IMR-90 (cell line): Measurements from ENCODE around the gene CREG2. TPM values are rescaled to one million over a fixed set of nuclear protein-coding genes. Genes with fewer than 3 reads are reported as not detected.

ENCODE experiments used
- ATAC-seq: fragments of 200-7000 bp; cut with Tn5 transposase; 2 replicates; pipeline ENCODE4 v1.9.1; 2020; ENCODE audit warnings: low read depth, mild to moderate bottlenecking, moderate library complexity
- BruUV-seq: library from RNA; stranded (reverse); fragments of 400-500 nt; replicated peaks from 2 replicates; lab custom pipeline; 2021; lab: Mats Ljungman, UMichigan
- CTCF ChIA-PET: fragments of 300-600 bp; formaldehyde crosslinking; extraction: SDS; loops from one replicate; lab custom pipeline; 2021; ENCODE audit warnings: antibody characterized with exemption; lab: Yijun Ruan, JAX
- POLR2A ChIA-PET: fragments of 300-600 bp; sonication (Branson Sonifier 250); formaldehyde crosslinking; loops from one replicate; lab custom pipeline; 2022; ENCODE audit warnings: antibody characterized with exemption; ENCODE audit not compliant: unreplicated experiment; lab: Charles Lee
- DNase-seq: peaks from one replicate; pipeline ENCODE4 v3.0.0; 2013
- H2AFZ ChIP-seq: replicated peaks from 2 replicates; pipeline ENCODE3; 2013; ENCODE audit warnings: low read length, mild to moderate bottlenecking; ENCODE audit not compliant: poor library complexity
- H2AK5ac ChIP-seq: 2 replicates; pipeline ENCODE4 v1.6.1; 2013; ENCODE audit warnings: low read depth, low read length, inconsistent platforms
- H2AK9ac ChIP-seq: replicated peaks from 2 replicates; pipeline ENCODE3; 2013; ENCODE audit warnings: mild to moderate bottlenecking, low read depth, low read length, moderate library complexity; ENCODE audit not compliant: poor library complexity
- H2BK120ac ChIP-seq: 2 replicates; pipeline ENCODE4 v1.6.1; 2013; ENCODE audit warnings: low read depth, low read length, inconsistent platforms
- H2BK15ac ChIP-seq: 3 replicates; pipeline ENCODE4 v1.6.1; 2013; ENCODE audit warnings: low read depth, low read length, inconsistent platforms
- H2BK20ac ChIP-seq: 2 replicates; pipeline ENCODE4 v1.6.1; 2013; ENCODE audit warnings: low read depth, mild to moderate bottlenecking, inconsistent platforms, low read length, moderate library complexity
- H2BK5ac ChIP-seq: 2 replicates; pipeline ENCODE4 v1.6.1; 2013; ENCODE audit warnings: mild to moderate bottlenecking, low read depth, low read length, inconsistent platforms; ENCODE audit not compliant: poor library complexity, severe bottlenecking
- H3K14ac ChIP-seq: replicated peaks from 2 replicates; pipeline ENCODE4 v1.6.1; 2013; ENCODE audit warnings: low read depth, low read length, inconsistent platforms
- H3K18ac ChIP-seq: 2 replicates; pipeline ENCODE4 v1.6.1; 2013; ENCODE audit warnings: low read depth, low read length, control low read depth
- H3K23ac ChIP-seq: 2 replicates; pipeline ENCODE4 v1.6.1; 2013; ENCODE audit warnings: low read depth, low read length, inconsistent platforms
- H3K27ac ChIP-seq: 2 replicates; pipeline ENCODE4 v1.5.1; 2013; ENCODE audit warnings: mild to moderate bottlenecking, control low read depth, low read length; ENCODE audit not compliant: insufficient read depth
- H3K27me3 ChIP-seq: 2 replicates; pipeline ENCODE4 v1.6.1; 2013; ENCODE audit warnings: low read length; ENCODE audit not compliant: control insufficient read depth, insufficient read depth
- H3K36me3 ChIP-seq: 2 replicates; pipeline ENCODE4 v1.6.1; 2013; ENCODE audit warnings: low read length, mixed read lengths; ENCODE audit not compliant: control insufficient read depth, insufficient read depth
- H3K4ac ChIP-seq: 2 replicates; pipeline ENCODE4 v1.6.1; 2013; ENCODE audit warnings: low read depth, low read length, inconsistent platforms
- H3K4me1 ChIP-seq: 2 replicates; pipeline ENCODE4 v1.6.1; 2013; ENCODE audit warnings: low read length, mixed read lengths; ENCODE audit not compliant: control insufficient read depth, insufficient read depth
- H3K4me2 ChIP-seq: 2 replicates; pipeline ENCODE4 v1.6.1; 2013; ENCODE audit warnings: low read depth, mild to moderate bottlenecking, control low read depth, low read length, moderate library complexity
- H3K4me3 ChIP-seq: 2 replicates; pipeline ENCODE4 v1.5.1; 2013; ENCODE audit warnings: low read depth, mild to moderate bottlenecking, control low read depth, low read length, moderate library complexity; ENCODE audit not compliant: insufficient read depth
- H3K56ac ChIP-seq: 2 replicates; pipeline ENCODE4 v1.6.1; 2013; ENCODE audit warnings: low read length, inconsistent platforms; ENCODE audit not compliant: insufficient read depth; ENCODE audit errors: extremely low read depth
- H3K79me1 ChIP-seq, 2 experiments: 2 replicates each; pipeline ENCODE4 v1.6.1; 2013; ENCODE audit warnings: low read length in 2 of 2, inconsistent platforms in 1 of 2, low read depth in 1 of 2
- H3K9ac ChIP-seq: 2 replicates; pipeline ENCODE4 v1.6.1; 2013; ENCODE audit warnings: low read depth, low read length, control low read depth
- H3K9me1 ChIP-seq: 2 replicates; pipeline ENCODE4 v1.6.1; 2013; ENCODE audit warnings: low read length, inconsistent platforms; ENCODE audit not compliant: insufficient read depth
- H3K9me3 ChIP-seq: 2 replicates; pipeline ENCODE4 v1.6.1; 2013; ENCODE audit warnings: low read length; ENCODE audit not compliant: control insufficient read depth, insufficient read depth
- H4K20me1 ChIP-seq: 2 replicates; pipeline ENCODE4 v1.6.1; 2013; ENCODE audit warnings: low read length, inconsistent platforms; ENCODE audit not compliant: insufficient read depth
- H4K5ac ChIP-seq: 2 replicates; pipeline ENCODE4 v1.6.1; 2013; ENCODE audit warnings: mild to moderate bottlenecking, low read depth, low read length, control low read depth
- H4K8ac ChIP-seq, 2 experiments: 2 replicates each; pipeline ENCODE4 v1.6.1; 2013; ENCODE audit warnings: low read depth in 2 of 2, low read length in 2 of 2, control low read depth in 1 of 2, inconsistent platforms in 1 of 2
- H4K91ac ChIP-seq: 2 replicates; pipeline ENCODE4 v1.6.1; 2013; ENCODE audit warnings: low read depth, low read length, inconsistent platforms; ENCODE audit not compliant: insufficient read depth
- BHLHE40 ChIP-seq: fragments of 150-350 bp; IDR thresholded peaks from 2 replicates; pipeline ENCODE4 v1.6.1; 2016; ENCODE audit warnings: mild to moderate bottlenecking, low read depth, low read length
- CEBPB ChIP-seq: IDR thresholded peaks from 2 replicates; pipeline ENCODE4 v1.6.1; 2012; ENCODE audit warnings: low read depth, low read length, improper control_type of control experiment
- CHD1 ChIP-seq: IDR thresholded peaks from 2 replicates; pipeline ENCODE4 v1.6.1; 2012; ENCODE audit warnings: low read depth, low read length, improper control_type of control experiment
- CTCF ChIP-seq: conservative IDR thresholded peaks from 2 replicates; pipeline ENCODE4 v1.5.1; 2012; ENCODE audit warnings: mild to moderate bottlenecking, low read depth, low read length, improper control_type of control experiment
- ELK1 ChIP-seq: fragments of 150-350 bp; IDR thresholded peaks from 2 replicates; pipeline ENCODE4 v1.6.1; 2016; ENCODE audit warnings: low read depth, mild to moderate bottlenecking, low read length, moderate library complexity, borderline replicate concordance
- FOS ChIP-seq: fragments of 150-350 bp; IDR thresholded peaks from 2 replicates; pipeline ENCODE4 v1.6.1; 2016; ENCODE audit warnings: low read depth, low read length
- MAFK ChIP-seq: IDR thresholded peaks from 2 replicates; pipeline ENCODE4 v1.6.1; 2012; ENCODE audit warnings: low read depth, low read length, improper control_type of control experiment
- MAZ ChIP-seq: IDR thresholded peaks from 2 replicates; pipeline ENCODE4 v1.6.1; 2012; ENCODE audit warnings: low read depth, mild to moderate bottlenecking, low read length, improper control_type of control experiment, moderate library complexity, borderline replicate concordance
- MXI1 ChIP-seq: IDR thresholded peaks from 2 replicates; pipeline ENCODE4 v1.6.1; 2012; ENCODE audit warnings: low read depth, mild to moderate bottlenecking, low read length, moderate library complexity, borderline replicate concordance
- NFE2L2 ChIP-seq: fragments of 150-350 bp; IDR thresholded peaks from 2 replicates; pipeline ENCODE4 v1.6.1; 2016; ENCODE audit warnings: low read depth, mild to moderate bottlenecking, low read length
- POLR2A ChIP-seq: IDR thresholded peaks from 2 replicates; pipeline ENCODE4 v1.6.1; 2012; ENCODE audit warnings: mild to moderate bottlenecking, low read depth, low read length
- RAD21 ChIP-seq: IDR thresholded peaks from 2 replicates; pipeline ENCODE4 v1.6.1; 2012; ENCODE audit warnings: low read length, improper control_type of control experiment
- RCOR1 ChIP-seq: IDR thresholded peaks from 2 replicates; pipeline ENCODE4 v1.6.1; 2012; ENCODE audit warnings: mild to moderate bottlenecking, low read length, improper control_type of control experiment; ENCODE audit not compliant: insufficient replicate concordance
- RFX5 ChIP-seq: IDR thresholded peaks from 2 replicates; pipeline ENCODE4 v1.8.0; 2012; ENCODE audit warnings: low read depth, mild to moderate bottlenecking, low read length, moderate library complexity
- SMC3 ChIP-seq: fragments of 150-350 bp; IDR thresholded peaks from 2 replicates; pipeline ENCODE4 v1.6.1; 2016; ENCODE audit warnings: low read depth, mild to moderate bottlenecking, antibody characterized with exemption, low read length, moderate library complexity
- WGBS, 2 experiments: methylation state at CpG; one replicate each; pipeline versions ENCODE4 v1.1.5 to v1.1.7; 2013; ENCODE audit warnings: missing lambda C conversion rate in 2 of 2; ENCODE audit not compliant: insufficient read length in 1 of 2; ENCODE audit errors: extremely low coverage in 2 of 2; 5-methylcytosine and 5-hydroxymethylcytosine counted together
- dilution Hi-C: fragments of 300-500 bp; cut with HindIII; formaldehyde crosslinking; loops from one replicate; pipeline ENCODE4 v1.14.3; 2018; ENCODE audit warnings: low sequenced_read_pairs; ENCODE audit not compliant: unreplicated experiment
- in situ Hi-C: fragments of 300-500 bp; cut with MboI; formaldehyde crosslinking; loops from 3 replicates; pipeline ENCODE4 v1.14.3; 2019; ENCODE audit warnings: low sequenced_read_pairs, inconsistent platforms, mixed read lengths
- intact Hi-C: fragments of 100-400 bp; cut with micrococcal nuclease; formaldehyde crosslinking; loops from 2 replicates; pipeline ENCODE4 v1.10.0; 2022
- polyA plus RNA-seq, 3 experiments: library from polyadenylated mRNA; depleted of rRNA; stranded (reverse); fragments of >200 nt; gene quantifications; 2 replicates each; pipeline ENCODE4 v1.2.3, GENCODE V29; 2012; ENCODE audit warnings: low replicate concordance in 1 of 3
- total RNA-seq: library from RNA; depleted of rRNA; stranded (reverse); fragments of >200 nt; gene quantifications from 2 replicates; pipeline ENCODE4 v1.2.3, GENCODE V29; 2012

The CREG2 gene
- total and polyA plus RNA-seq, 2 of the 4 experiments (the other 2 are of a cell fraction): 0.17 TPM; not detected in 1

- H4K5ac ChIP-seq: no peak overlapping the region
- H4K20me1 ChIP-seq: no peaks in the 10 kb centered on the region
- H3K9ac ChIP-seq: no peak overlapping the region
- CTCF ChIA-PET: interaction anchor here (0.6 to 0.7 kb wide), 2 partner anchors 326 to 493 kb away, joined by 3 to 4 read pairs; no protein-coding TSS in a partner anchor
- intact Hi-C loops (no loop called here), dilution Hi-C loops (no loop called here), in situ Hi-C loops (no loop called here)
- no peak overlapping the region for H3K56ac ChIP-seq
- BruUV-seq: no TSS peak
- POLR2A ChIA-PET: no interaction called here
- H2BK120ac ChIP-seq: no peak overlapping the region
- WGBS, 2 experiments: no CpG with 5 or more reads among the region's 5 CpGs
- no peak overlapping the region for H2AK9ac ChIP-seq
- no peak overlapping the region for H3K18ac ChIP-seq
- no peak overlapping the region for H2AK5ac ChIP-seq
- no peak overlapping the region for H2BK15ac ChIP-seq
- H2BK5ac ChIP-seq: no peak overlapping the region
- no peaks in the 10 kb centered on the region for H3K36me3 ChIP-seq
- no peak overlapping the region for H2AFZ ChIP-seq
- H3K14ac ChIP-seq: no peak overlapping the region
- H3K4me1 ChIP-seq: peaks cover 1% of the 10 kb centered on the region; the same call in 1 of the 2 replicates
- no peak overlapping the region for H3K4me2 ChIP-seq
- H3K27ac ChIP-seq: no peak overlapping the region
- H3K27me3 ChIP-seq: no peaks in the 10 kb centered on the region
- no peak overlapping the region for H4K8ac ChIP-seq
- no peak for ATAC-seq
- H3K9me1 ChIP-seq: no peaks in the 10 kb centered on the region
- H3K23ac ChIP-seq: no peak overlapping the region
- H3K9me3 ChIP-seq: no peaks in the 10 kb centered on the region
- H4K91ac ChIP-seq: no peak overlapping the region
- H3K79me1 ChIP-seq: no peaks in the 10 kb centered on the region
- H3K4me3 ChIP-seq: no peak overlapping the region
- H2BK20ac ChIP-seq: no peak overlapping the region
- no peak for DNase-seq
- no peak overlapping the region for H3K4ac ChIP-seq
- TF ChIP-seq MAZ (no peak), NFE2L2 (no peak), SMC3 (no peak), MXI1 (no peak), BHLHE40 (no peak), MAFK (no peak), FOS (no peak), CTCF (no peak), RFX5 (no peak), RAD21 (no peak), CHD1 (no peak), RCOR1 (no peak), CEBPB (no peak), ELK1 (no peak), POLR2A (no peak)
Observed at GRCh38 chr2:101332885-101333766, 54.2 kb downstream of the CREG2 start.
